ENCODE measurements around the gene ITGB6. TPM values are rescaled to one million over a fixed set of nuclear protein-coding genes. Genes with fewer than 3 reads are reported as not detected.

Gene ITGB6
- total and polyA plus RNA-seq, 2 donors (not counting 3 experiments of a cell fraction or from before 2014, with no cell fraction given): 0.03 TPM; not detected in 1

GRCh38 chr2:160097326-160097725 is 102.7 kb downstream of the ITGB6 start:
- Histone ChIP-seq H3K4me3 (replicated peaks in 1 of 3; ENCODE audit: insufficient read depth in 1 of 3, low read depth in 1 of 3, low read length in 3 of 3) (no peak overlapping the region), H3K27me3 (ENCODE audit: control insufficient read depth in 2 of 2, insufficient read depth in 2 of 2, low read length in 2 of 2) (no peaks in the 10 kb centered on the region), H3K79me2 (ENCODE audit: control insufficient read depth, insufficient read depth, low read length) (no peaks in the 10 kb centered on the region), H3K9me3 (replicated peaks; ENCODE audit: control insufficient read depth, insufficient read depth, low read length) (no peaks in the 10 kb centered on the region), H3K4me2 (ENCODE audit: insufficient read depth, low read length) (no peak overlapping the region), H2AFZ (ENCODE audit: low read depth, low read length) (no peak overlapping the region), H3K4me1 (ENCODE audit: control insufficient read depth, extremely low read depth, insufficient read depth, low read length) (no peaks in the 10 kb centered on the region), H4K20me1 (replicated peaks; ENCODE audit: control insufficient read depth, extremely low read depth, insufficient read depth, low read length) (no peaks in the 10 kb centered on the region), H3K9ac (replicated peaks; ENCODE audit: extremely low read depth, insufficient read depth, low read length) (no peak overlapping the region), H3K36me3 (ENCODE audit: control insufficient read depth in 2 of 2, extremely low read depth in 1 of 2, insufficient read depth in 2 of 2, low read length in 2 of 2) (no peaks in the 10 kb centered on the region), H3K27ac (ENCODE audit: insufficient read depth, low read depth, low read length) (no peak overlapping the region), H3K9me1 (replicated peaks; ENCODE audit: control insufficient read depth, extremely low read depth, insufficient read depth, low read length) (no peaks in the 10 kb centered on the region)
- CTCF ChIA-PET: interaction anchor here (1.2 to 1.5 kb wide), 3 partner anchors 12 to 966 kb away, joined by 3 to 7 read pairs (median 4); no protein-coding TSS in a partner anchor
- POLR2A ChIA-PET: no interaction called here
- FAIRE-seq: no peak
- dilution Hi-C loops (cut with MboI; ENCODE audit: extremely low pct_ligation_motif_present, low sequenced_read_pairs) (no loop called here), intact Hi-C loops (cut with micrococcal nuclease) (no loop called here)
- no TSS peak for BruUV-seq (replicated peaks)
- DNase-seq (ENCODE audit: low read depth, low spot score): no peak
- TF ChIP-seq FOS (IDR thresholded peaks at IDR 0.05; ENCODE audit: borderline replicate concordance, insufficient read depth, low read length) (no peak), JUN (IDR thresholded peaks at IDR 0.05; ENCODE audit: borderline replicate concordance, insufficient read depth, insufficient read length, low read depth) (no peak), EZH2 (IDR thresholded peaks at IDR 0.05; ENCODE audit: borderline replicate concordance, low read depth, low read length, severe bottlenecking) (no peak), MYC (IDR thresholded peaks at IDR 0.05; ENCODE audit: low read depth, low read length) (no peak)
- TF ChIP-seq, protein P1, sequence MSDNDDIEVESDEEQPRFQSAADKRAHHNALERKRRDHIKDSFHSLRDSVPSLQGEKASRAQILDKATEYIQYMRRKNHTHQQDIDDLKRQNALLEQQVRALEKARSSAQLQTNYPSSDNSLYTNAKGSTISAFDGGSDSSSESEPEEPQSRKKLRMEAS (IDR thresholded peaks at IDR 0.05; ENCODE audit: insufficient read depth, insufficient read length): no peak

GRCh38 chr2:160096409-160096808 is 103.7 kb downstream of the ITGB6 start:
- intact Hi-C loops (cut with micrococcal nuclease): no loop called here
- no peaks in the 10 kb centered on the region for H3K4me1 ChIP-seq (ENCODE audit: control insufficient read depth, extremely low read depth, insufficient read depth, low read length)
- ChIA-PET CTCF (interaction anchor here (1.2 to 1.5 kb wide), 3 partner anchors 13 to 967 kb away, joined by 3 to 7 read pairs (median 4); no protein-coding TSS in a partner anchor), POLR2A (no interaction called here)
- H3K4me2 ChIP-seq (ENCODE audit: insufficient read depth, low read length): no peak overlapping the region
- H4K20me1 ChIP-seq (replicated peaks; ENCODE audit: control insufficient read depth, extremely low read depth, insufficient read depth, low read length): no peaks in the 10 kb centered on the region
- no peaks in the 10 kb centered on the region for H3K27me3 ChIP-seq (ENCODE audit: control insufficient read depth in 2 of 2, insufficient read depth in 2 of 2, low read length in 2 of 2)
- no peak for FAIRE-seq
- H3K27ac ChIP-seq (ENCODE audit: insufficient read depth, low read depth, low read length): no peak overlapping the region
- no peaks in the 10 kb centered on the region for H3K36me3 ChIP-seq (ENCODE audit: control insufficient read depth in 2 of 2, extremely low read depth in 1 of 2, insufficient read depth in 2 of 2, low read length in 2 of 2)
- no peak overlapping the region for H3K9ac ChIP-seq (replicated peaks; ENCODE audit: extremely low read depth, insufficient read depth, low read length)
- H3K79me2 ChIP-seq (ENCODE audit: control insufficient read depth, insufficient read depth, low read length): no peaks in the 10 kb centered on the region
- H3K9me1 ChIP-seq (replicated peaks; ENCODE audit: control insufficient read depth, extremely low read depth, insufficient read depth, low read length): no peaks in the 10 kb centered on the region
- dilution Hi-C loops (cut with MboI; ENCODE audit: extremely low pct_ligation_motif_present, low sequenced_read_pairs): no loop called here
- no peaks in the 10 kb centered on the region for H3K9me3 ChIP-seq (replicated peaks; ENCODE audit: control insufficient read depth, insufficient read depth, low read length)
- H2AFZ ChIP-seq (ENCODE audit: low read depth, low read length): no peak overlapping the region
- TF ChIP-seq POLR2A (IDR thresholded peaks at IDR 0.05; ENCODE audit: low read depth, low read length) (no peak), JUN (IDR thresholded peaks at IDR 0.05; ENCODE audit: borderline replicate concordance, insufficient read depth, insufficient read length, low read depth) (no peak), GATA2 (IDR thresholded peaks at IDR 0.05; ENCODE audit: insufficient read depth, insufficient read length, low read depth, low read length) (no peak), EZH2 (IDR thresholded peaks at IDR 0.05; ENCODE audit: borderline replicate concordance, low read depth, low read length, severe bottlenecking) (no peak), MYC (IDR thresholded peaks at IDR 0.05; ENCODE audit: low read depth, low read length) (no peak), POLR2AphosphoS5 (IDR thresholded peaks at IDR 0.05; ENCODE audit: insufficient read depth, low read depth, low read length) (no peak), FOS (IDR thresholded peaks at IDR 0.05; ENCODE audit: borderline replicate concordance, insufficient read depth, low read length) (no peak)
- TF ChIP-seq, protein P2, sequence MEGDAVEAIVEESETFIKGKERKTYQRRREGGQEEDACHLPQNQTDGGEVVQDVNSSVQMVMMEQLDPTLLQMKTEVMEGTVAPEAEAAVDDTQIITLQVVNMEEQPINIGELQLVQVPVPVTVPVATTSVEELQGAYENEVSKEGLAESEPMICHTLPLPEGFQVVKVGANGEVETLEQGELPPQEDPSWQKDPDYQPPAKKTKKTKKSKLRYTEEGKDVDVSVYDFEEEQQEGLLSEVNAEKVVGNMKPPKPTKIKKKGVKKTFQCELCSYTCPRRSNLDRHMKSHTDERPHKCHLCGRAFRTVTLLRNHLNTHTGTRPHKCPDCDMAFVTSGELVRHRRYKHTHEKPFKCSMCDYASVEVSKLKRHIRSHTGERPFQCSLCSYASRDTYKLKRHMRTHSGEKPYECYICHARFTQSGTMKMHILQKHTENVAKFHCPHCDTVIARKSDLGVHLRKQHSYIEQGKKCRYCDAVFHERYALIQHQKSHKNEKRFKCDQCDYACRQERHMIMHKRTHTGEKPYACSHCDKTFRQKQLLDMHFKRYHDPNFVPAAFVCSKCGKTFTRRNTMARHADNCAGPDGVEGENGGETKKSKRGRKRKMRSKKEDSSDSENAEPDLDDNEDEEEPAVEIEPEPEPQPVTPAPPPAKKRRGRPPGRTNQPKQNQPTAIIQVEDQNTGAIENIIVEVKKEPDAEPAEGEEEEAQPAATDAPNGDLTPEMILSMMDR (IDR thresholded peaks at IDR 0.05; ENCODE audit: extremely low read depth in 1 of 2, insufficient read depth in 1 of 2, low read depth in 1 of 2, low read length in 2 of 2): no peak
- TF ChIP-seq, protein P1 (IDR thresholded peaks at IDR 0.05; ENCODE audit: insufficient read depth, insufficient read length): no peak
- BruUV-seq (replicated peaks): no TSS peak
- no peak for DNase-seq (ENCODE audit: low read depth, low spot score)
- H3K4me3 ChIP-seq (replicated peaks in 1 of 3; ENCODE audit: insufficient read depth in 1 of 3, low read depth in 1 of 3, low read length in 3 of 3): no peak overlapping the region
